Endothelial cell of umbilical vein (primary cell): ENCODE results near the gene ADAMTS14. TPM values are rescaled to one million over a fixed set of nuclear protein-coding genes. Genes with fewer than 3 reads are reported as not detected.

Experiments
- BruUV-seq: library from RNA; stranded (reverse); fragments of 400-500 nt; replicated peaks from 2 replicates; lab custom pipeline; 2021; lab: Mats Ljungman, UMichigan
- CTCF ChIA-PET: fragments of 300-600, 350-600 bp; sonication (Branson Sonifier 250); formaldehyde crosslinking; loops from one replicate; lab custom pipeline; 2021; ENCODE audit warnings: antibody characterized with exemption, inconsistent platforms; lab: Charles Lee
- POLR2A ChIA-PET: fragments of 300-600, 350-600 bp; sonication (Branson Sonifier 250); formaldehyde crosslinking; loops from one replicate; lab custom pipeline; 2021; ENCODE audit warnings: antibody characterized with exemption, inconsistent platforms; lab: Charles Lee
- DNase-seq: peaks from one replicate; pipeline ENCODE4 v3.0.0-alpha.2; 2011; ENCODE audit warnings: low read depth, low spot score
- FAIRE-seq: peaks from 2 replicates; lab custom pipeline; 2011; peaks lifted over from hg19 to GRCh38; lab: Jason Lieb, UNC
- H2AFZ ChIP-seq: 2 replicates; pipeline ENCODE4 v1.6.0; 2012; ENCODE audit warnings: low read depth, low read length, control low read depth, inconsistent platforms
- H3K27ac ChIP-seq: 2 replicates; pipeline ENCODE4 v1.5.1; 2011; ENCODE audit warnings: low read depth, mild to moderate bottlenecking, control low read depth, low read length, moderate library complexity; ENCODE audit not compliant: insufficient read depth
- H3K27me3 ChIP-seq, 2 experiments: 2 replicates each; pipeline versions ENCODE4 v1.6.0 to v1.6.1; 2011; ENCODE audit warnings: low read length in 2 of 2, mixed read lengths in 1 of 2; ENCODE audit not compliant: control insufficient read depth in 2 of 2, insufficient read depth in 2 of 2
- H3K36me3 ChIP-seq, 2 experiments: 2 replicates in 1 of 2; 3 replicates in 1 of 2; pipeline ENCODE4 v1.5.1; 2011; ENCODE audit warnings: low read length in 2 of 2, mild to moderate bottlenecking in 1 of 2, moderate library complexity in 1 of 2; ENCODE audit not compliant: control insufficient read depth in 2 of 2, insufficient read depth in 2 of 2; ENCODE audit errors: extremely low read depth in 1 of 2
- H3K4me1 ChIP-seq: 3 replicates; pipeline ENCODE4 v1.5.1; 2011; ENCODE audit warnings: mild to moderate bottlenecking, low read length; ENCODE audit not compliant: control insufficient read depth, insufficient read depth; ENCODE audit errors: extremely low read depth
- H3K4me2 ChIP-seq: 2 replicates; pipeline ENCODE4 v1.6.1; 2011; ENCODE audit warnings: low read length, control low read depth, mixed read lengths; ENCODE audit not compliant: insufficient read depth
- H3K4me3 ChIP-seq, 3 experiments: fragments of 200-600 bp in 1 of 3; sonication (generic), shearing (Covaris generic) in 1 of 3; replicated peaks in 1 of 3; 2 replicates each; pipeline ENCODE4 v1.5.1; 2011 to 2016; ENCODE audit warnings: control low read depth in 3 of 3, low read length in 3 of 3, mild to moderate bottlenecking in 2 of 3, inconsistent platforms in 1 of 3, low read depth in 1 of 3, moderate library complexity in 1 of 3; ENCODE audit not compliant: insufficient read depth in 1 of 3
- H3K79me2 ChIP-seq: 2 replicates; pipeline ENCODE4 v1.6.0; 2012; ENCODE audit warnings: low read length, inconsistent platforms; ENCODE audit not compliant: control insufficient read depth, insufficient read depth
- H3K9ac ChIP-seq: replicated peaks from 2 replicates; pipeline ENCODE3; 2011; ENCODE audit warnings: low read length, control low read depth; ENCODE audit not compliant: insufficient read depth; ENCODE audit errors: extremely low read depth
- H3K9me1 ChIP-seq: replicated peaks from 3 replicates; pipeline ENCODE4 v1.6.0; 2011; ENCODE audit warnings: mild to moderate bottlenecking, low read length; ENCODE audit not compliant: control insufficient read depth, insufficient read depth; ENCODE audit errors: extremely low read depth
- H3K9me3 ChIP-seq: replicated peaks from 2 replicates; pipeline ENCODE4 v1.5.1; 2012; ENCODE audit warnings: low read length, inconsistent platforms; ENCODE audit not compliant: control insufficient read depth, insufficient read depth
- H4K20me1 ChIP-seq: replicated peaks from 2 replicates; pipeline ENCODE3; 2011; ENCODE audit warnings: mild to moderate bottlenecking, low read length; ENCODE audit not compliant: control insufficient read depth, insufficient read depth; ENCODE audit errors: extremely low read depth
- CTCF ChIP-seq, 2 donors: IDR thresholded peaks; 1 replicate in 1 of 2; 2 replicates in 1 of 2; pipeline ENCODE4 v1.5.1; 2011; ENCODE audit warnings: low read length in 2 of 2, mild to moderate bottlenecking in 2 of 2, moderate library complexity in 2 of 2, control low read depth in 1 of 2, inconsistent platforms in 1 of 2, low read depth in 1 of 2; ENCODE audit not compliant: insufficient read depth in 1 of 2; ENCODE audit errors: extremely low read depth in 1 of 2
- EZH2 ChIP-seq: IDR thresholded peaks from 2 replicates; pipeline ENCODE4 v1.6.1; 2012; ENCODE audit warnings: borderline replicate concordance, low read depth, mild to moderate bottlenecking, moderate library complexity, low read length, inconsistent platforms; ENCODE audit not compliant: severe bottlenecking
- FOS ChIP-seq: IDR thresholded peaks from 2 replicates; pipeline ENCODE4 v1.6.1; 2011; ENCODE audit warnings: mild to moderate bottlenecking, low read length, moderate library complexity, borderline replicate concordance; ENCODE audit not compliant: insufficient read depth
- GATA2 ChIP-seq: IDR thresholded peaks from 2 replicates; pipeline ENCODE4 v1.7.0; 2011; ENCODE audit warnings: low read depth, mild to moderate bottlenecking, moderate library complexity, mixed read lengths, low read length; ENCODE audit not compliant: insufficient read length, insufficient read depth
- JUN ChIP-seq: IDR thresholded peaks from 2 replicates; pipeline ENCODE4 v1.6.1; 2011; ENCODE audit warnings: borderline replicate concordance, low read depth; ENCODE audit not compliant: insufficient read length, insufficient read depth
- MAX ChIP-seq: IDR thresholded peaks from 2 replicates; pipeline ENCODE4 v1.6.1; 2011; ENCODE audit not compliant: insufficient read depth, insufficient read length
- MYC ChIP-seq: IDR thresholded peaks from one replicate; pipeline ENCODE4 v1.6.1; 2011; ENCODE audit warnings: mild to moderate bottlenecking, low read depth, low read length
- POLR2A ChIP-seq: IDR thresholded peaks from 2 replicates; pipeline ENCODE4 v1.6.1; 2012; ENCODE audit warnings: low read depth, mild to moderate bottlenecking, control low read depth, low read length
- POLR2AphosphoS5 ChIP-seq: IDR thresholded peaks from 2 replicates; pipeline ENCODE4 v1.6.1; 2012; ENCODE audit warnings: low read depth, mild to moderate bottlenecking, control low read depth, low read length, moderate library complexity; ENCODE audit not compliant: insufficient read depth
- dilution Hi-C: fragments of 300-500 bp; cut with MboI; formaldehyde crosslinking; loops from one replicate; pipeline ENCODE4 v1.15.0; 2019; ENCODE audit warnings: low sequenced_read_pairs; ENCODE audit not compliant: extremely low pct_ligation_motif_present
- intact Hi-C: fragments of 100-400 bp; cut with micrococcal nuclease; formaldehyde crosslinking; loops from one replicate; pipeline ENCODE4 v1.10.0; 2022
- polyA plus RNA-seq, 4 experiments: library from polyadenylated mRNA; depleted of rRNA in 3 of 4; stranded (reverse) in 3 of 4; unstranded in 1 of 4; fragments of >200 nt; gene quantifications; 2 replicates each; pipeline versions ENCODE4 v1.2.1 to v1.2.3, GENCODE V29; 2011 to 2012; ENCODE audit warnings: missing spikeins in 1 of 4
- total RNA-seq: library from RNA; stranded (reverse); gene quantifications from 2 replicates; pipeline ENCODE4 v1.2.3, GENCODE V29; 2021

Gene ADAMTS14
- total and polyA plus RNA-seq, 2 donors (not counting 3 experiments of a cell fraction or from before 2014, with no cell fraction given) = not detected

GRCh38 chr10:70722820-70723424 lies 50.6 kb downstream of the ADAMTS14 start:
- CTCF ChIA-PET = no interaction called here
- no peaks in the 10 kb centered on the region for H3K27me3 ChIP-seq
- no peak for TF ChIP-seq GATA2
- no peak for TF ChIP-seq MYC
- no peak for TF ChIP-seq MAX
- TF ChIP-seq EZH2 = no peak
- TF ChIP-seq POLR2AphosphoS5 = no peak
- TF ChIP-seq JUN = no peak
- no peak for TF ChIP-seq CTCF (IDR thresholded peaks at IDR 0.05; ENCODE audit: extremely low read depth in 1 of 2, insufficient read depth in 1 of 2, low read depth in 1 of 2, low read length in 2 of 2)
- no peak for TF ChIP-seq FOS
- TF ChIP-seq POLR2A = no peak
- no peaks in the 10 kb centered on the region for H3K9me1 ChIP-seq
- no peak for DNase-seq
- no peak for FAIRE-seq
- no peak overlapping the region for H3K27ac ChIP-seq
- no peak overlapping the region for H3K4me3 ChIP-seq
- no TSS peak for BruUV-seq
- no peak overlapping the region for H3K4me2 ChIP-seq
- H2AFZ ChIP-seq = no peak overlapping the region
- no peak overlapping the region for H3K9ac ChIP-seq
- POLR2A ChIA-PET = no interaction called here
- no peaks in the 10 kb centered on the region for H4K20me1 ChIP-seq
- no peaks in the 10 kb centered on the region for H3K79me2 ChIP-seq
- no peaks in the 10 kb centered on the region for H3K9me3 ChIP-seq
- H3K4me1 ChIP-seq = no peaks in the 10 kb centered on the region
- intact Hi-C loops = no loop called here
- no peaks in the 10 kb centered on the region for H3K36me3 ChIP-seq
- dilution Hi-C loops = no loop called here
